Fibroblast of mammary gland (primary cell): ENCODE results near the gene HOXD9.

Source experiments
- DNase-seq: peaks from one replicate; pipeline ENCODE4 v3.0.0-alpha.2; 2010; ENCODE audit warnings: low read depth
- H3K4me3 ChIP-seq: 2 replicates; pipeline ENCODE4 v1.5.1; 2011; ENCODE audit warnings: low read depth, mild to moderate bottlenecking, low read length, moderate library complexity; ENCODE audit not compliant: control insufficient read depth
- CTCF ChIP-seq: conservative IDR thresholded peaks from 2 replicates; pipeline ENCODE4 v1.5.1; 2011; ENCODE audit warnings: low read depth, low read length, inconsistent platforms; ENCODE audit not compliant: control insufficient read depth, insufficient read depth

HOXD9 gene

DNA sequence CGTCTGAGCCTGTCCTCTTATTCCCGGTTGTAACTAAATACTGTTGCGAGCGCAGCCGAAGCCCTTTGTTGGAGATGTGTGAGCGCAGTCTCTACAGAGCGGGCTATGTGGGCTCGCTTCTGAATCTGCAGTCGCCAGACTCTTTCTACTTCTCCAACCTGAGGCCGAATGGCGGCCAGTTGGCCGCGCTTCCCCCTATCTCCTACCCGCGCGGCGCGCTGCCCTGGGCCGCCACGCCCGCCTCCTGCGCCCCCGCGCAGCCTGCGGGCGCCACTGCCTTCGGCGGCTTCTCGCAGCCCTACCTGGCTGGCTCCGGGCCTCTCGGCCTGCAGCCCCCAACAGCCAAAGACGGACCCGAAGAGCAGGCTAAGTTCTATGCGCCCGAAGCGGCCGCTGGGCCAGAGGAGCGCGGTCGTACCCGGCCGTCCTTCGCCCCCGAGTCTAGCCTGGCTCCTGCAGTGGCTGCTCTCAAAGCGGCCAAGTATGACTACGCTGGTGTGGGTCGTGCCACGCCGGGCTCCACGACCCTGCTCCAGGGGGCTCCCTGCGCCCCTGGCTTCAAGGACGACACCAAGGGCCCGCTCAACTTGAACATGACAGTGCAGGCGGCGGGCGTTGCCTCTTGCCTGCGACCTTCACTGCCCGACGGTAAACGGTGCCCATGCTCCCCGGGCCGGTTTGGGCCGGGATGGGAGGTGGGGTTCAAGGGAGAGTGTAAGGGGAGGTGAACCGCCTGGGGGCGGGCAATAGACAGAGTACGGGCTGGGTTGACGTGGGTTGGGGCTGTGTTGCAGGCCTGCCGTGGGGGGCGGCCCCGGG is 22.6 kb upstream of the HOXD9 start, which contains the start of gene HOXD12:
Gene HOXD12 (plus strand): TSS at position 68 of the 819 bp plus-strand sequence. CDS start 7 bp downstream, at position 75.
- no peak within 1 kb of the TSS for H3K4me3 ChIP-seq
- DNase-seq, result no peak
- no peak for TF ChIP-seq CTCF

DNA sequence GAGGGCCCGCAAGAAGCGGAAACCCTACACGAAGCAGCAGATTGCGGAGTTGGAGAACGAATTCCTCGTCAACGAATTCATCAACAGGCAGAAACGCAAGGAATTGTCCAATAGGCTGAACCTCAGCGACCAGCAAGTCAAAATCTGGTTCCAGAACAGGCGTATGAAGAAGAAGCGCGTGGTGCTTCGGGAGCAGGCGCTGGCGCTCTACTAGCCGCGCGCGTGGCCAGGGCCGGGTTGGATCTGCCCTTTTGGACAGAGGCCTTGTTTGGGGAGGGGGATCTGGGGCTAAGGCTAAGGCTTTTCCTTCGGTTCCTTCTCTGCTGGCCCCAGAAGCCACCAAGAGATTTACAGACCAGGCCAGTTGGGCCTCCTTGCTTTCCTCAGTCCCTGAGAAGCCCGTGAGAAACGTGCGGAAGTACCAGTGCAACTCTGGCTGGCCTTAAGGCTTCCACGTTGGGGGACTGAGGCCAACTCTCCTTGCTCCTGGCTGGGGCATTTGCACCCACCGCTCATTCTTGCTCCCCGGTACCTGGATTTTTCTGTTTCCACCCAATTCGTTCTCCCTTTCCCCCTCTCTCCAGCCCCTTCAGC is 21.9 kb upstream of the HOXD9 start:
- no peak for TF ChIP-seq CTCF
- DNase-seq, result no peak
- H3K4me3 ChIP-seq, result no peak overlapping the region

- DNase-seq, result no peak
- no peak overlapping the region for H3K4me3 ChIP-seq
- TF ChIP-seq CTCF, result no peak
These were observed 21.2 kb upstream of the HOXD9 start for GRCh38 chr2:176101216-176101830.

DNA sequence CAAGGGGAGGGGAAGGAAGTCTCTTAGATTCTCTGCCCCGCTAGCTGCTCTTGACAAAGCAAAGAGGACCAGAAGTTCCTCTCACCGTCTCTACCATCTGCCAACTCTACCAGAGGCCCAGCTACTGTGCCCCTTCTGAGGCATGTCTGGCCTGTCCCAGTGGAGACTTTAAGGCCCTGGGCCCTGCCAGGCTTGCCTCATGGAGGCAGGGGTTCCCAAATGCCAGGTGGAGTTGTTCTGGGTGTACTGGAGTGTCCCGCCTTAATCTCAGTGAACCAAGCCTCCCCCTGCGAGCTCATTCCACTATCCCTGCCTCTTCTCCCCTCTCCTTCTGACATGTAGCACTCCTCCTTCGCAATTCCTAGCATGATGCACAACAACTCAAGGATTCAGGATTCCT is 20.7 kb upstream of the HOXD9 start:
- H3K4me3 ChIP-seq, result no peak overlapping the region
- DNase-seq, result no peak
- no peak for TF ChIP-seq CTCF

DNA sequence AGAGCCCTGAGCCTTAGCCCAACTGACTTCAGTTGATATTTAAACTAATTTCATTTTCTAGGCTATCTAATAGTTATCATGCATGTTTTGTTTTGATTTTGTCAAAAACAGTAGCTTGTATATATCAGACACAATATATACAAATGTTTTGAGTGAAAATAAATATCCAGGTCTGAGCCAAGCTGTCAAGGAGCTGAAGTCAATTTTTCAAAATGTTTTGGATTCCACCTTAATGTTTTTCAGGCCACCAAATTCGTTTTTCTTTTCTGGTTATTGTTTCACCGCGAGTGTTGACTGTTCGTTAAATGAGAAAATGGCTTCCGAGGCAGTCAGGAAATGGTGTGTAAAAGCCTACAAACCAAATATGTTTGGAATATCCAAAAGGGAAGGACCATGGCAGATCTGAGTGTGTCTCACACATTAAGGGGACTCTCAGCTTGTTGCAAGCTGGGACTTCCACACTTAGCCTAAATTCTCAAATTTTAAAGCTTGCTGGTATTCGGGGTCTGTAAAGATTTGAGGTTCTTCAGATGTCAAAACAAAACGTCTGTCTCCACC is 20.1 kb upstream of the HOXD9 start:
- no peak for TF ChIP-seq CTCF
- H3K4me3 ChIP-seq, result no peak overlapping the region
- DNase-seq, result no peak

DNA sequence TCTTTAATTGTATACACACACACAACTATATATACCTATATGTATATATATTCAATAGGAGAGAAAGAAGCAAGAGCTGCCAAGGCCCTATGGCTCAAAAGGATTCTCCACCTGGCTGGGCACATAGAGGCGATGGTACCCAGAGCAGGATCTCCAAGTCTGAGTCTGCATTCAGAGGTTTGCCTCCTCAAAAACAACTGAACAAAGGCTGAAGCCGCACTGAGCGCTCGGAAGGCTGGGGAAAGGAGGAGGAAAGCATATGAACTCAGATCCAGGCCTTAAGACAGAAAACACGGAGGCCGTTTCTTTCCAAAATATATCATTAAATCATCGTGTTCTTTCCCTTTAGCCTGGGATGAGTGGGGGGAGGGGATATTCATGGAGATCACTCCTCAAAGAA is 19.3 kb upstream of the HOXD9 start:
- no peak overlapping the region for H3K4me3 ChIP-seq
- no peak for TF ChIP-seq CTCF
- no peak for DNase-seq
